ENCODE data around the gene POLD1.
"Not testable (repeated sequence)": the region's sequence is repeated elsewhere in the genome, so short reads cannot be mapped to it uniquely, and the experiment has no call there.

Gene POLD1

DNA sequence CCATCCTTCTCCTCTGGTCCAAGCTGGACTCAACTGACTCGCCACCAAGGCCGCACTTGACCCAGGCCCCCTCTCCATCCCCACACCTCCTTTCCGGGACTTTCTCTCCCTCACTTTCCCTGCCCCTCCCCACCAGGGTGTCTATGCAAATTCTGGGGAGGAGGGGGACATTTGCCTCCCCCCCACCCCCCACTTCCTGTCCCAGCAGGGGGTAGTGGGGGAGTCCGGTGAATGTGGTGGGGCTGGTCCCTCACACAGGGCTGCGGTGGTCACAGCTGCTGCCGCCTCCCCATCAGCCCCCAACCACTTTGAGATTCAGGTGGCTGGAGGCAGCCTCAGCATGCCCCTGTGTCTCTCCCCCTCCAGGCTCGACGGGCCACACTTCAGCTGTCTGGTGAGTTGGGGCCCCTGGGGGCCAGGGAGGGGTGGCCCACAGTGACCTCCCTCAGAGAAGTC is 35.5 kb downstream of the POLD1 start:
- DNase-seq = no peak

DNA sequence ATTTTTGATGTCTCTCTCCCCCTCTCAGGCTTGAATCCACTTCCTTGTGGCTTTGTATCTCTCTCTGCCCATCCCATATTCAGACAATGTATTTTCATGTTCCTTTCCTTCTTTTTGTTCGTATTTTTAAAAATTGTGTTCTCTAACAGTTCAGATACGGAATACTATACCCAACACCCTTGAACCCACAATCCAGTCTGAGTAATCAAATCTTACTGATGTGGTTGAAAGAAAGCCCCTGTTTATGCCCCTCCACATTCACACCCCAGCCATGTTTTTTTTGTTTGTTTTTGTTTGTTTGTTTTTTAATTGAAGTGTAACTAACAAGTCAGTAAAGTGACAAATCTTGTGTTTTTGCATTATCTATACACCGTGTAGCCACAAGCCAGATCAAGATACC is 36.0 kb downstream of the POLD1 start:
- DNase-seq = no peak

DNA sequence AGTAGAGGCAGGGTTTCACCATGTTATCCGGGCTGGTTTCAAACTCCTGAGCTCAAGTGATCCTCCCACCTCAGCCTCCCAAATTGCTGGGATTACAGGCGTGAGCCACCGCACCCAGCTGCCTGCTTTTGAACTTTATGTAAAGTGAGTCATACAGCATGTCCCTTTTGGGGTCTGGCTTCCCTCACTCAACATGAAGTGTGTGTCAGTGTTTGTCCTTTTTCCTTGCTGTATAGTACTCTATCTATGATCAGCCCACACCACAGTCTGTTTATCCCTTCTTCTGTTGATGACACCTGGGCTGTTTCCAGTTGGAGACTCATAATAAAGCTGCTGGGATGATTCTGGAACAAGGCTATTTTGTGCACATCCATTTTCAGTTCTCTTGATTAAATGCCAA is 36.7 kb downstream of the POLD1 start:
- no peak for DNase-seq

DNA sequence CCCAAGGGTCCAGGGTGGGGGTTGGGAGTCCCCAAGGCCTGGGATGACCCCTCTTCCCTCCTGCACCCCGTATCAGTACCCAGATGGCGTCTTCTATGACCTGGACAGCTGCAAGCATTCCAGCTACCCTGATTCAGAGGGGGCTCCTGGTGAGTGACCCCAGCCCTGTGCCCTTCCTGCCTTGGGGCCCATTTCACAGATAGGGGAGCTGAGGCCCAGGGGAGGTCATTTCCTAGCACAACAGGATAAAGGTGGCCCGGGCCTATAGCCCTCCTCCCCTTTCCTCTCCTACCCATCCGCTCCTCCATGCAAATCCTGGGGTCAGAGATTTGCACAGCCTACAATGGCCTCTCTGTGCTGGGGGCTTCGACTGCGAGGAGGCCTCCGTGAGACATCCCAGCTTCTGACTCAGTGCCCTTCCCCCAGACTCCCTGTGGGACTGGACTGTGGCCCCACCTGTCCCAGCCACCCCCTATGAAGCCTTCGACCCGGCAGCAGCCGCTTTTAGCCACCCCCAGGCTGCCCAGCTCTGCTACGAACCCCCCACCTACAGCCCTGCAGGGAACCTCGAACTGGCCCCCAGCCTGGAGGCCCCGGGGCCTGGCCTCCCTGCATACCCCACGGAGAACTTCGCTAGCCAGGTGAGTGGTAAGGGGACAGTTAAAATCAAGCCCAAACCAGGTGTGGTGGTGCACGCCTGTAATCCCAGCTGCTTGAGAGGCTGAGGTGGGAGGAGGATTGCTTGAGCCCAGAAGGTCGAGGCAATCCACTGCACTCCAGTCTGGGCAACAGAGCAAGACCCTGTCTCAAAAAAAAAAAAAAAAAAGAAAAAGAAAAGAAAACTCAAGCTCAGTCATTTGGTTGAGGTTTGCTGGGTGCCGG is 38.5 kb downstream of the POLD1 start:
- DNase-seq = no peak

DNA sequence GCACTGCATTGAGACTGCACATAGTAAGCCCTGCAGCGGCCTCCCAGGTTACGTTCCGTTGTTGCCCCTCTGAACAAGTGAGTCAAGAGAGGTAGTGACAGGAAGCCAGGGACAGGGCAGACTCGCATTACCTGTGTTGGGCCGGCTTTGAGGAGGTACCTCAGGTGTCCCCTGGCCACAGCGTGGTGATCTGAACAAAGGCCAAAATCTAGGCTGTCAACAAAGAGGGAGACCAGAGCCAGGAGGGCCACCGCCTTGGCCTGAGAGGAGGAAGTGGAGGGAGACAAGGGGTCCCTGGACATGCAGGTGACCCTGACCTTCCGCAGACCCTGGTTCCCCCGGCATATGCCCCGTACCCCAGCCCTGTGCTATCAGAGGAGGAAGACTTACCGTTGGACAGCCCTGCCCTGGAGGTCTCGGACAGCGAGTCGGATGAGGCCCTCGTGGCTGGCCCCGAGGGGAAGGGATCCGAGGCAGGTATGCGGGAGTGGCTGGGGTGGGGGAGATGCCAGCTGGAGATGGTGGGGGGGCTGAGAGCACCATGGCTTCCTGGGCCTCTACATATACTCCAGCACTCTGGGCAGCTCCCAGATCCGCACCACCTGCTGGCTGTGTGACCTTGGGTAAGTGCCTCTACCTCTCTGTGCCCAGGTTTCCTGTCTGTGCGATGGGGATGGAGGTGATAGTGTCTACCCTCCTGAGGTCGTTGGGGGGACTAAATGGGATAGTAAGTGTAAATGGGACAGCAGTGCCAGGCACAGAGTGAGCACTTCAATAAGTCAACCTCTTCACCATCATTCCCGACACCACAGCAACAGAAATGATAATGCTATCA is 39.3 kb downstream of the POLD1 start:
- no peak for DNase-seq

DNA sequence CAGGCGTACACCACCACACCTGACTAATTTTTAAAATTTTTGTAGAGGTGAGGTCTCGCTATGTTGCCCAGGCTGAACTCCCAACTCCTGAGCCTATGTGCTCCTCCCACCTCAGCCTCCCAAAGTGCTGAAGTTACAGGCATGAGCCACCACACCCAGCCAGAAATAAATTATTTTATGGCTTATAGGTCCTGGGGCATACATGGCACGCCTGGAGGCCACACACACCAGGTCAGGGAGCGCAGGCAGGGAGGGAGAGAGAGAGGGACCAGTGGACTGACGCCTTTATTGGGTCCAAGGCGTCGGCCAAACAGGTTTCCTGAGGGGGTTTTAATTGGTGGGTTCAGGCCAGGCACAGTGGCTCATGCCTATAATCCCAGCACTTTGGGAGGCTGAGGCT is 41.4 kb downstream of the POLD1 start:
- no peak for DNase-seq

DNA sequence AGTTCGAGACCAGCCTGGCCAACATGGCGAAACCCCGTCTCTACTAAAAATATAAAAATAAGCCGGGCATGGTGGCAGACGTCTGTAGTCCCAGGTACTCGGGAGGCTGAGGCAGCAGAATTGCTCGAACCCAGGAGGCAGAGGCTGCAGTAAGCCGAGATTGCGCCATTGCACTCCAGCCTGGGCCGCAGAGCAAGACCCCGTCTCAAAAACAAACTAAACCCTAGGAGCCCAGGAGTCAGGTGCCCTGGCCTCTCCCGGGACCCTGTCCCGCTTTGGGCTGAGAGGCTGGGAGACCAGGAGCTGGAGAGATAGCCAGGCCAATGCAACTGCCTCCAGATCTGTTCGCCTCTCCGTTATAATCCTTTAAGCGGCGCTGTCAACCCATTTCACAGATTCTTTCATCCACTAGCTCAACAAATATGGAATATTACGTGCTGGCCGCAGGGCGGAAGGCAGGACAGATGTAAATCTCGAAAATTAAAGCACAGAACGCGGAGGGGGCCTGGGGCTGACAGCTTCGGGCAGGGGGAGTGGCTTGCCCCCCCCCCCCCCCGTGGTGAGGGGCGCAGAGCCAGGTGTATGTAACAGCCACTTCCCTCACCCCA is 43.3 kb downstream of the POLD1 start:
- DNase-seq = no peak

DNA sequence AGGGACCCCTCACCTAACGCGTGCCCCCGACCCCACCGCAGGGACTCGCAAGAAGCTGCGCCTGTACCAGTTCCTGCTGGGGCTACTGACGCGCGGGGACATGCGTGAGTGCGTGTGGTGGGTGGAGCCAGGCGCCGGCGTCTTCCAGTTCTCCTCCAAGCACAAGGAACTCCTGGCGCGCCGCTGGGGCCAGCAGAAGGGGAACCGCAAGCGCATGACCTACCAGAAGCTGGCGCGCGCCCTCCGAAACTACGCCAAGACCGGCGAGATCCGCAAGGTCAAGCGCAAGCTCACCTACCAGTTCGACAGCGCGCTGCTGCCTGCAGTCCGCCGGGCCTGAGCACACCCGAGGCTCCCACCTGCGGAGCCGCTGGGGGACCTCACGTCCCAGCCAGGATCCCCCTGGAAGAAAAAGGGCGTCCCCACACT is 43.9 kb downstream of the POLD1 start:
- DNase-seq = no peak

DNA sequence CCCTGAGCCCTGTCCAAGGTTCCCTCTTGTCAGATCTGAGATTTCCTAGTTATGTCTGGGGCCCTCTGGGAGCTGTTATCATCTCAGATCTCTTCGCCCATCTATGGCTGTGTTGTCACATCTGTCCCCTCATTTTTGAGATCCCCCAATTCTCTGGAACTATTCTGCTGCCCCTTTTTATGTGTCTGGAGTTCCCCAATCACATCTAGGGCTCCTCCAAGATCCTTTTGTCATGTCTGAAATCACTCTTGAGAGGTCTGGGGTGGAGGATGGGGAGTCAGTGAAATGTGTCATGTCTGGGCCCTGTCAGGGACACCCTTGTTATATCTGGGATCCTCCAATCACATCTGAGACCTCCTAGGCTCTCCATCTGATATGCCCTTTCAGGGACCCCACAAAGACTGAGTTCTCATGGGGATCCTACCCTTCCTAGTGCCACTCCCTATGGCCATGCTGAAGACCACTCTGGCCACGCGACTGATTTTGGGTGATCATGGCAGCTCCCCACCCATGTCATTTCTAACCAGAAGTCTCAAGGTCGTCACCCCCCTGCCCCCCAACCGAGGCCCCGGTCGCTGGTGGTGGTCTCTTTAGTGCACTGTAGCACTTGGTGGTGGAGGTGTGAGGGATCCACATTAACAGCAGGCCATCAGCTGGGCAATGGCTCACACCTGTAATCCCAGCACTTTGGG is 44.8 kb downstream of the POLD1 start:
- DNase-seq = no peak

DNA sequence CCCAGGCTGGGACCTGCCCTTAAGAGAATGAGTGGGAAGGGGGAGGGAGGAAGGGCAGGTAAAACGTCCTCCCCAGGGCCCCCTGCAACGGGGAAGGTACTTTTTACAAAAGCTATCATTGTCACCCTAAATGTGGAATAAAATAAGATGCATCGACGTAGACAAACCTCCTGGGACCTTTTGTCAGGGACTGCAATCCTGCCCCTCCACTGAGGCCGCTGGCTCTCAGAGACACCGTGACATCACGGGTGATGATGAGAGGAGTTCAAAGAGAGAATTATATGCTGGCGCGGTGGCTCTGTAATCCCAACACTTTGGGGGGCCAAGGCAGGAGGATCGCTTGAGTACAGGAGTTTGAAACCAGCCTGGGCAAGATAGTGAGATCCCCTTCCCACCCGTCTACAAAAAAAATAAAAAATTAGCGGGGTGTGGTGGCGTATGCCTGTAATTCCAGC is 46.8 kb downstream of the POLD1 start:
- DNase-seq = no peak

DNA sequence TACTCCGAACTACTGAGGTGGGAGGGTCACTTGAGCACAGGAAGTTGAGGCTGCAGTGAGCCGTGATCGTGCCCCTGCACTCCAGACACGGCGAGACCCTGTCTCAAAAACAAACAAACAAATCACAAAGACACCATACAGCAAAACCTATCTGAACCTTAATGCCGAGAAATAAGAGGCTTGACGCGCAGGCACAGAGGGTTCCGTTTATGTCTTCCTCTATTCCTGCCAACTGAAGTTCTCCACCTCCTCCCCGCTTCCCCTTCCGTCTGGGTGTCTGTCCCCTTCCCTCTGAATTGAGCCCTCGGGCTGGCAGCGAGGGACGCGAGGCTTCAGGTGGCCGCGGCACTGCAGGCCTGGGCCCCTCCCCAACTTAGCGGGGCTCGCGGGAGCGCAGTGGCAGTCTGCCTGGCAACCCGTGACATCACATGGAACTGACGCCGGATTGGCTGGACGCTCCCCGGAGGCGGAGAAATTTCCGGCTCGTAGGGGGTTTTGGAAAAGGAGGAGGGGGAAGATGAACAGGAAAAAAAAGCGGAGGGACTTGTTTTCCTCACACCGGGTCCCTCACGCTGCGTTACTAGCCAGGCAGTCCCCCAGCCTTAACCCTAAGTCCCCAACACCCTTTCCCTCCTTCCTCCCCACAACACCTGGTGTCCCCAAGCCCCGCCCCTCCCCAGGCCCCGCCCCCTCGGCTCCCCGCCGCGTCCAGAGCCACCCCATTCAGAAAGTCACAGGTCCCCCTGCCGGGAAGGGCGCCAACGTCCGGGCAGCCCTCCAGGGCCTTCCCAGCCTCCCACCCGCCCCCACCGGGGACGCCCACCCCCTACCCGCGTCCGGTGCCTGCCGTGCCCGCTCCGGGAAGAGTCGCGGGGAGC is 47.4 kb downstream of the POLD1 start:
- peak; percentile 98 for DNase-seq

DNA sequence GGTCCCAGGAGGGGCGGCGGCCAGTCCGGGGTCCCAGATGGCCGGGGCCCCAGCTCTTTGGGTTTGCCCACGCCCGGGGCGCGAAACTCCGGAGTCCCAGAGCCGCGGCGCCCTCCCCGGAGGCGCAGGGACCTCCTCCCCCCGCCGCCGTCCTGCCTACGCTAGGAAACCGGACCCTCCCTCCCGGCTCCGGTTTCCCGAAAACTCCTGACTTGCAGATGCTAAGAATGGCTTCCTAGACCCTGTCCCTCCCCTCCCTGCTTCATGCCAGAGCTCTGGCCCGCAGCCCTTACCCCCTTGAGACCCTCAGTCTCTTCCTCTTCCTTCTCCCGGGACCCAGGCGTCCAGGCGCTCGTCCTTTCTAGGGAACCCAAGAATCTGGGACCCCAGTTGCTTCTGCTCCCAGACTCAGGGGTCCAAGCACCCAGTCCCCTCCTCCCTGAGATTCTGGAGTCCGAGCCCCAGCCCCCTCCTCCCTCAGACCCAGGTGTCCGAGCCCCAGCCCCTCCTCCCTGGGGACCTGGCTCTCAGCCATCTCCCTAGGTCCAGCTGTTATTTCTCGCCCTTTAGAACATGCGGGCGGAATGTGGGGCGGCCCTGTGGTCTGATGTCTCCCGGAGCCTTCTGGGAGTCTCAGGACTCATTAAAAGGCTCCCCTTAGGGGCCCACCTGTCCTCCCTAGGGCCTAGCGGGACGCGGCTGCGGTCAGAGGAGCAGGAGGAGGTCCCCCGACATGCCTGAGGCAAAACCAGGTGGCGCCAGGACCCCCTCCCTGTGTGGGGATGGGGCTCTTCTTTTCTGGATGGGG is 48.3 kb downstream of the POLD1 start, which contains the start of gene MYBPC2:
TSS of gene MYBPC2 (plus strand) at position 672 of the 808 bp plus-strand sequence. CDS start at position 734, 62 bp downstream.
- DNase-seq = no peak

DNA sequence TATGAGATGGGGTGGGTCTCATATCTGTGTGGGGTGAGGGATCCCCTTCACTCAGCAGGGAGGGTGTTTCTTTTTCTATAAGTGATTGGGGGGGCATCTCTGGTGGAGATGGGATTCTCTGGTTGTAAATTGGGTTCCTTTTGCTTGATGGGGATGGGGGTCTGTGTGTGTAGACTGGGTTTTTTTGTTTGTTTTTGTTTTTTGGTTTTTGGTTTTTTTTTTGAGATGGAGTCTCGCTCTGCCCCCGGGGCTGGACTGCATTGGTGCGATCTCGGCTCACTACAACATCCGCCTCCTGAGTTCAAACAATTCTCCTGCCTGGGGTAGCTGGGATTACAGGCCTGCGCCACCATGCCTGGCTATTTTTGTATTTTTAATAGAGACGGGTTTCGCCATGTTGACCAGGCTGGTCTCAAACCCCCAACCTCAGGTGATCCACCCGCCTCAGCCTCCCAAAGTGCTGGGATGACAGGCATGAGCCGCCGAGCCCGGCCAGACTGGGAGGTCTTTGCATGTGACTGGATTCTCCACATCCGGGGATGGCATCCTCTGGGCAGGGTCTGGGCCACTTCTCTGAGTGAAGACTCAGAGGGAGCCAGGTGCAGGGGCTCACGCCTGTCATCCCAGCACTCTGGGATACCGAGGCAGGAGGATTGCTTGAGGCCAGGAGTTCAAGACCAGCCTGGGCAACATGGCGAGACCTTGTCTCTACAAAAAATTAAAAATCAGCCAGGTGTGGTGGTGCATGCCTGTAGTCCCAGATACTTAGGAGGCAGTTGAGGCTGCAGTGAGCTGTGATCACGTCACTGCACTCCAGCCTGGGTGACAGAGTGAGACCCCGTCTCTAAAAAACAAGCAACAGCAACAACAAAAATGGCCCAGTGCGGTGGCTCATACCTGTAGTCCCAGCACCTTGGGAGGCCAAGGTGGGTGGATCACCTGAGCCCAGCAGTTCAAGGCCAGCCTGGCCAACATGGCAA is 49.3 kb downstream of the POLD1 start:
- DNase-seq = no peak

DNA sequence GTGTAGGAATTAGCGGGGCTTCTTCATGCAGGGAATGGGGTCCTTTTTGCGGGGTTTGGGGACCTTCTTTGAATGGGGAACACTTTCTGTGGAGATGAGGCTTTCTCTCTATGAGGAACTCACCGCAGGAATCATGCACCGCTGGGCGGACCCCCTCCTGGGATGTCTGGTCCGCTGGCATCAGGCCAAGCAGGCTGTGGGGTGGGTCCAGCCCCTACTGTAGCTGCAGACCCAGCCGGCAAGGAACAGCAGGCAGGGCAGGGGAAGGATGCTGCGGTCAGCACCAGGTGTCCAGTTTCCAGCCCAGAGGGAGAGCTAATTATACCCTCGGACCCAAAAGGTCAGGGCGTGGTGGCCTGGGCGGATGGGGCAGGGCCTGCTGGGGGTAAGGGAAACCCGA is 50.4 kb downstream of the POLD1 start:
- no peak for DNase-seq

DNA sequence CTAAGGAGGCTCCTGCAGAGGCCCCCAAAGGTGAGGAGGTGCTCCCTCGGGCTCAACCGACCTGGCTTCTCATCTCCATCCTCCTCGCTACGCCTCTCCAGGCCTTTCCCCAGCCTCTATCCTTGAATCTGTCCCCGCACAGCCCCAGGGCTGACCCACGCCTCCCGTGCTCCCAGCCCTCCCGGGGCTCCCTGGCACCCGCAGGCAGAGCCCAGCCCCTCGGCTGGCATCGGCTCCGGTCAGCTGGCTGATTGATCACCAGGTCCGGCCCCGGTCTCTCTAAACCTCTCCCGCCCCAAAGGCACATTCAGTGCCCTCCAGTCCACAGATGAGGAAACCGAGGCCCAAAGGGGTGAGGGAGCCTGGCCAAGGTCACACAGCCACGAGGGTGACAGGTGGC is 51.1 kb downstream of the POLD1 start:
- no peak for DNase-seq

DNA sequence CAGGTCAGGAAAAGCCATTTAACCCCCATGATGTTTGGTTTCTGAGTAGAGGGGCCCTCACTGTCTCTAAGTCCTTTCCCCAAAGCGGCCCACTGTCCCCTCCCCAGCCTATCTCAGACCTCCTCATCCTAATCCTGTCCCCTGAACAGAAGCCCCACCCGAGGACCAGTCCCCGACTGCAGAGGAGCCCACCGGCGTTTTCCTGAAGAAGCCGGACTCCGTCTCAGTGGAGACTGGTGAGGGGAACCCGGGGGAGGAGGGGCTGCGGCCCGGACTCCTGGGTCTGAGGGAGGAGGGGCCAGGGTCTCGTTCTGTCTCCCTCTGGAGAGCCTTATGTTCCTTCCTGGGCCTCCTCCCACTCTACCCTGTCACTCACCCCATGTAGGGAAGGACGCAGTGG is 51.5 kb downstream of the POLD1 start:
- DNase-seq = no peak

DNA sequence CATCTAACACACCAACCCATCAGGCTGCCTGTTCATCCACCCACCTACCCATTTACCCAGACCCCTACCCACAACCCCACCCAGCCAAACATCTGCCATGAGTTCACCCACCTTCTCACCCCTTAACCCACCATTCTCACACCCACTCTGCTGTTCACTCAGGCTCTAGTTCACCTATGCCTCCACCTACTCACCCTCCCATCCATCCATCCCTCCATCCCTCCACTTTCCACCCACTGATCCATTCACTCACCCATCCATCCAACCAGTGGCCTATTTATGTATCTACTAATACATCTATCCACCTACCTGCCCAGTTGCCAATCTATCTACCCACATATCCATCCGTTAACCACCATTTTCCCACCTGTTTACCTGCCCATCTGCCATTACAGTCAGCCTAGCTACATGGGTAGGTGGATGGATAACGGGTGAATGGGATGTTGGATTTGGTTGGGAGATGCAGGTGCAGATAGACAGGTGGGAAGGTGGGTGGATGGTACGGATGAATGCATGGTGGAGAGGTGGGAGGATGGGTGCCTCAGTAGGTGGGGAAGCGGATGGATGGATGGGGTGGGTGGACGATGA is 53.8 kb downstream of the POLD1 start:
- no peak for DNase-seq

DNA sequence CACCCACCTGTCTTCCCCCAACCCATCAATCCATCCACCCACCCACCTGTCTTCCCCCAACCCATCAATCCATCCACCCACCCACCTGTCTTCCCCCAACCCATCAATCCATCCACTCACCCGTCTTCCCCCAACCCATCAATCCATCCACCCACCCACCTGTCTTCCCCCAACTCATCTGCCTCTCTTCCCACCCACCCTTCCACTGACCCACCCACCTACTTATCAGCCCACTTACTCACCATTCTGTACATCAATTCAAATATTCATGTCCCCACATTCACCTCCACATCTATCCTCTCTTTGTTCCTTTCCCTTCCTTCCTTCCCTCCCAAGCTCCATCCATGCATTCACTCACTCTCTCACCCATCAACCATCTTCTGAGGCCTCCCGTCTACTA is 55.0 kb downstream of the POLD1 start:
- not testable (repeated sequence) for DNase-seq

DNA sequence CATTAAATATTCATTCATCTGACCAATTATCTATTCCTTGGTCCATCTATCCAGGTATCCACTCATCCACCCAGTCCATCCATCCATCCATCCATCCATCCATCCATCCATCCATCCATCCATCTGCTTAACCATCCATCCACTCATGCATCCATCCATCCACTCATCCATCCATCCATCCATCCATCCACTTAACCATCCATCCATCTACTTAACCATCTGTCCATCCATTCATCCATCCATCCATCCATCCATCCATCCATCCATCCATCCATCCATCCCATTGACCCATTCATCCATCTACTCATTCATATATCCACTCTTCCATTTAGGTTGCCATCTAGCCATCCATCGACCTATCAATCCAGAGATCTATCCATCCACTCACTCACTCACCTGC is 59.9 kb downstream of the POLD1 start:
- DNase-seq = no peak
